ENCODE measurements around the gene UNC5A.

The UNC5A gene

GRCh38 chr5:176822041-176822792, 11.9 kb downstream of the UNC5A start:
- no peak for DNase-seq

- DNase-seq: no peak
These were observed 12.6 kb downstream of the UNC5A start for GRCh38 chr5:176822793-176823481.

GRCh38 chr5:176823869-176824412, 13.6 kb downstream of the UNC5A start:
- DNase-seq: no peak

GRCh38 chr5:176824604-176825003, 14.2 kb downstream of the UNC5A start:
- DNase-seq: no peak

GRCh38 chr5:176825234-176825633, 14.9 kb downstream of the UNC5A start:
- no peak for DNase-seq

GRCh38 chr5:176825957-176826356, 15.6 kb downstream of the UNC5A start:
- DNase-seq: no peak

- no peak for DNase-seq
These were observed 17.5 kb downstream of the UNC5A start for GRCh38 chr5:176827736-176828414.

GRCh38 chr5:176829320-176829719, 19.0 kb downstream of the UNC5A start:
- no peak for DNase-seq

GRCh38 chr5:176830422-176830994, 20.1 kb downstream of the UNC5A start:
- no peak for DNase-seq

- peak; percentile 20 for DNase-seq
These were observed 20.6 kb downstream of the UNC5A start for GRCh38 chr5:176830995-176831423.

GRCh38 chr5:176831425-176831824, 21.1 kb downstream of the UNC5A start:
- DNase-seq: no peak

GRCh38 chr5:176832162-176832561, 21.8 kb downstream of the UNC5A start:
- no peak for DNase-seq

GRCh38 chr5:176833286-176833685, 22.9 kb downstream of the UNC5A start:
- DNase-seq: no peak

- no peak for DNase-seq
These were observed 25.6 kb downstream of the UNC5A start for GRCh38 chr5:176835918-176836317.

GRCh38 chr5:176836811-176837706, 26.7 kb downstream of the UNC5A start:
- DNase-seq: no peak

GRCh38 chr5:176837707-176838115, 27.4 kb downstream of the UNC5A start:
- DNase-seq: no peak

GRCh38 chr5:176843673-176844072, 33.3 kb downstream of the UNC5A start:
- no peak for DNase-seq

GRCh38 chr5:176844281-176844680, 33.9 kb downstream of the UNC5A start:
- no peak for DNase-seq

GRCh38 chr5:176844706-176845391, 34.5 kb downstream of the UNC5A start:
- DNase-seq: no peak

GRCh38 chr5:176845392-176845713, 35.0 kb downstream of the UNC5A start:
- DNase-seq: no peak

GRCh38 chr5:176846335-176847140, 36.2 kb downstream of the UNC5A start:
- DNase-seq: no peak
